Subcutaneous adipose tissue (tissue), 4 donors: Measurements from ENCODE around the gene APOBEC4. TPM values are rescaled to one million over a fixed set of nuclear protein-coding genes. Genes with fewer than 3 reads are reported as not detected.

Experiments
- CTCF ChIP-seq: fragments of 450-650 bp; IDR thresholded peaks from one replicate; pipeline ENCODE4 v1.5.1; 2016; ENCODE audit warnings: low read depth, mild to moderate bottlenecking, control low read depth, antibody characterized with exemption, moderate library complexity
- total RNA-seq, 4 donors: library from RNA; depleted of rRNA; stranded (reverse); fragments of >200 nt; gene quantifications; one replicate each; pipeline ENCODE4 v1.1.0, GENCODE V29; 2016

APOBEC4 gene
- total RNA-seq, 4 donors from 2014 or later: not detected

GRCh38 chr1:183638649-183639387 lies 14.3 kb downstream of the APOBEC4 start:
- TF ChIP-seq CTCF: no peak

- no peak for TF ChIP-seq CTCF
These were observed 16.3 kb downstream of the APOBEC4 start for GRCh38 chr1:183636783-183637182.

GRCh38 chr1:183636334-183636682 lies 16.8 kb downstream of the APOBEC4 start:
- TF ChIP-seq CTCF: no peak

GRCh38 chr1:183635606-183636333 lies 17.3 kb downstream of the APOBEC4 start, which contains the start of gene ARPC5:
TSS of gene ARPC5 (minus strand) at chr1:183635783. CDS start at chr1:183635659, 124 bp downstream.
- no peak for TF ChIP-seq CTCF

GRCh38 chr1:183635099-183635605 lies 18.0 kb downstream of the APOBEC4 start:
- no peak for TF ChIP-seq CTCF

GRCh38 chr1:183634429-183635065 lies 18.6 kb downstream of the APOBEC4 start:
- TF ChIP-seq CTCF: no peak
